ENCODE data around the gene BCAS3.

Gene BCAS3

GRCh38 chr17:61404913-61405685, 727.4 kb downstream of the BCAS3 start:
- peak in 1 of 2 experiments; percentile 39 for DNase-seq

- DNase-seq: no peak
Observed at GRCh38 chr17:61405686-61406536, 728.3 kb downstream of the BCAS3 start.

DNA sequence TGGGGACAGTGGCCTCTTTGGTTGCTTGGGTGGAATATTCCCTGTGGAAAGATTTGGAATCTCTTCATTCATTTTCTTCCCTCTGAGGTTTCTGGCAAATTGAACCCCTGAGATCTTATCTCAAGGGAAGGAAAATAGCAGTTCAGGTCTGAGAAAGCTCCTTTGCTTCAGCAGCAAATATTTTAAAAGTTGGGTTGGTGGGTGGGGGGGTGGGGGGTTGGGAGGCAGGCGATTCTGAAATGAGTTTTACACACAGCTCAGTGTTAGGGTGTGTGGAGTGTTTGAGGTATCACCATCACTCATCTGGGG, 728.8 kb downstream of the BCAS3 start:
- no peak for DNase-seq

DNA sequence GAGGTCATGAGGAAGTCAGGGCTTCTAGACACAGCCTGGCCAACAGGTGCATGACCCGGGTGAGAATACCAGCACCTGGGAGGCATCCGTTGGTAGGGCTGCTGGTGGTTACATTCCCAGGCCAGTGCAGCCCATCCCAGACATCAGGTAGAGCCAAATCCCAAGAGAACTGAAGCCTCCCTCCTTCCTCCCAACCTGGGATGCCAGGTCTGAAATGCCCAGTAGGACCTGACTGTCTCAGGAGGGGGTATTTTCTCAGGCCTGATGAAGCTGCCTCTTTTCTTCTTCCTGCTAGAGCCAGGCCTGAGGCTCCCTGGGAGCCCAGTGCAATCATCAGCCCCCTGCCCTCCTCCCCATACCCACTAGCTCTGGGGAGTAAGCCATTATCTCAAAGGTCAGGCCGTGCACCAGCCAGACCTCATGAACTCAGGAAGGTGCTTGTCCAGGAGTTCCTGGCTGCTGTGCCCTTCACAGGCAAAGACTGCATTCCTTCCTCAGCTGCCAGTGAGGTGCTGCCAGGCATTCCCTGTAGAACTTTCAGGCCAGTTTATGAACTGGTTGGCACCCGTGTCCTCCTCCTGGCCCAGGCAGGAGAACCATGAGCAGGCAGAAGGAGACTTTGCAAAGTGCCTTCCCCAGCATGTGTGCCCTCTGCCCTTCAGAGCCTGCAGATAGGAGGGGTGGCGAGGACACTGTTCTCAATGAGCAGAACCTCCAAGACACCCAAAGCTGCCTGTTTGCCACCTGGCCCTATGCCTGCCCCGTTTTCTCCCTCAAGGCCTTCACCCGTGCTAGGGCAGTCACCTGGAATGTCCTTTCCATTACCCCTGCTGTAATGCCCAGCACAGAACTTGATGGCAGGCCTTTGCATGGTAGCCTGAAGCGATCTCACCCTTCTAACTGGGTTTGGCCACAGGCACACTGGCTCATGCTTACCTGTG, 729.6 kb downstream of the BCAS3 start:
- peak in 1 of 2 experiments; percentile 22 for DNase-seq

- no peak for DNase-seq
Observed at GRCh38 chr17:61408151-61409041, 730.7 kb downstream of the BCAS3 start.

- DNase-seq: peak; percentile 61 to 68
Observed at GRCh38 chr17:61409301-61410112, 731.9 kb downstream of the BCAS3 start.

GRCh38 chr17:61410141-61411010, 732.7 kb downstream of the BCAS3 start:
- DNase-seq: peak; percentile 83 to 85

DNA sequence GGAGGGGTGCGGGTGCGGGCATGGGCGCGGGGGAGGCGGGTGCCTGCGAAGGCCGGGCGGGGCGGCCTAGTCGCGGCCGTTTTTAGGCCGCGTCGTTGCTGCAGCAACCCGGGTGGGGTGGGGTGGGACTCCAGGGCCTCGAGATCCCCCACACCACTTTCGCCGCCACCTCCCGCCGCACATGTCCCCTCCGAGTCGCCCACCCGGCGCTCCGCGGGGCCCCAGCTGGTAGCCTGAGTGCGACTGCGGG, 733.3 kb downstream of the BCAS3 start:
- no peak for DNase-seq

DNA sequence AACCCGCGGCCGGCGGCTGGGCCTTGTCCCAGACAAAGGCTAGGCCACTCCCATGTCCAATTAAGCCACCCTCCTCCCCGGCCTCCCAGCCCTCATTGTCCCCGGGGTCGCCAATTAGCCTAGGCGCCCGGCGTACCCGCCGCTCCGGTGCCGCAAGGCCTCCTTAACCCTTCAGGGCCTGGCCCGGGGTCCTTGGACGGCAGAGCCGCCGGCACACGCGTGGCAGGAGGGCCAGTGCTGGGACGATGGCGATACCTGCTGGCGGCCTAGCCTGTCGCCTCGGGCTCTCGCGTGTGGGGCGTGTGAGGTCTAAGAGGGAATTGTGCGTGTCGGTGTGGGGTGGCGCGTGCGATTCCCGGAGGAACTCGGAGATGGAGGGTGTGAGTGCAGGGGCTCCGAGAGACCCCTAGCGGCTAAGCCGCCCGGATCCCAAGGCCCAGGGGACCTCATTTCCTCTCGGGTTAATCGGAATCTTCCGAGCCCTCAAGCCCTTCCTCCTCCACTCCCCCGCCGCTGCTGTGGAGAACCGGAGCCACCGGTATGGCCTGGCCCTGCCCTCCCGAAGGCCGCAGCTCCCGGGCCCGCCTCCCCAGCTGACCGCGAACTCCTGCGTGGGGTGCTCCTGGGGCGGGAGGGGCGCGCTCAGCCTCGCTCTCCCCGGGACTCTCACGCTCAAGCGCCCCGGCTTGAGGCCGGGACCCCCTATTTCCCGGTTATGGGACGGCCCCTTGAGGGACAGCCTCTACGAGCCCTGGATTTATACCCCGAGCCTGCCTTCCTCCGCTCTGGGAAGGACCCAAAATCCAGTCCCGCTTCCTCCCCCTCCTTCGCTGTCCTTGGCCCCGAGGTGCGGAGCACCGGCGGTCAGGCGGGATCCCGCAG, 733.9 kb downstream of the BCAS3 start:
- peak; percentile 55 to 61 for DNase-seq

DNA sequence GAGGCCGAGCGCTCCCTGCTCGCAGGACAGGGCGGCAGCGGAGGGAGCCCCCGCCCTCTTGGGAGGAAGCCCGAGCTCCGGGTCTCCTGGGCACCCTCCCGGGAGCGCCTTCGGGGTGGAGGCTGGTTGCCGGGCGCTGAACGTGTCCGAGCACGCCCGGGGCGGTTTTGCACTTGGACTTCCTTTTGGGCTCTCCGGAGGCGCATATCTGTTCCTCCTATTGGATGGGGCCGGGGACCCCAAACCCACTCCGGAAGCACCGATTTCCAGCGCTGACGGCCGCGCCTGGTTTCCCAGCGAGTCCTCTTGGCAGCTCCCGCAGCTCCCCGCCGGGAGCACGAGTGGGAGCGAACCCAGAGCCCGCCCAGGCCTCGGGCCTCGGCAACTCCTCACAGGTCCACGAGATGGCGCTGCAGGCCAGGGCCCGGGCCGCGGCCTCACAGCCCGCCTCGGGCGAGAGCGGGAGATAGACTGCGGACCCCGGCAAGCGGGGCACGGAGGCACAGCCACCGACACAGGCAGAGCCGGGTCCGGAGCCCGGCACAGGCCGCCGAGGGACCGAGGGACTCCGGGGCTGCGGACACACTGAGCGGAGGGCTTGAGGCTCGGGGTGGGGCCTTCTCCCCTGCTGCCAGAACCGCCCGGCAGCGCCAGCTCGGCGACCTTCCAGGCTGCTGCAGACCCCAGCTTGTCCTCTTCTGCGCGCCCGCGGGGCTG, 734.6 kb downstream of the BCAS3 start:
- peak; percentile 85 to 88 for DNase-seq

DNA sequence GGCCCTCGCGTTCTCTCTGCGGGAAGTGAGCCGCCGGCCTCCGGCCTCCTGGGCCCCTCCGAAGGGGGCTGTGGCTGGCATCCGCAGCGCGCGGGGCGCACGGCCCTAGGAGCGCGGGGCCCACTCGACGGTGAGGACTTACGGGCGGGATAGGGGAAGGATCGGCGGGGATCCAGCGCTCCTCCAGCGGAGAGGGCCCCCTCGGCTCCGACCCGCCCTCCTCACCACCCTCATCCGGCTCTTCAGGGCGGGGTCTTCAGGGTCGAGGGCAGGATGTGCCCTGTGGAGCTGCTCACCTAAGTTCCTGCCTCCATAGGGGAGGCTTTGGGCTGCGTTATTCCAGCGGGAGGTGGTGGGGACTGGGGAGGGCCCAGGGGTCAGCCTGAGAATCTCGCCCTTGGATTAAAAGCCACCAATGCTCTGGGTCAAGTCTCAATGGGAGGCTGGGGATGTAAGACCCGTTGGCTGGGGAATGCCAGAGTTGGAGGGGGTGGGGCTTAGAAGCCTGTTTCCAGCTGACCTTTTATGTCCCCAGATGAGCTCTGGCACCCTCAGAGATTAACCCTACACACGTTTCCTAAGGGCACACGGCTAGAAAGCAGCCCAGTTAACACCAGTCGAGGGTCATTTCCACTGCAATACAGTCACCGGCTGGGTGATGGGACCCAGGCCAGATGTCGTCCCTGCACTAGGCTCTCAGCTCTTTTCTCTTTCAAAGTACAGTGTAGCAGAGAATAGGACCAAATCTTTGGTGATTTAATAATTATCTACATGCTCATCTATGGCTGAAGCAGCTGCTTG, 735.4 kb downstream of the BCAS3 start:
- no peak for DNase-seq

DNA sequence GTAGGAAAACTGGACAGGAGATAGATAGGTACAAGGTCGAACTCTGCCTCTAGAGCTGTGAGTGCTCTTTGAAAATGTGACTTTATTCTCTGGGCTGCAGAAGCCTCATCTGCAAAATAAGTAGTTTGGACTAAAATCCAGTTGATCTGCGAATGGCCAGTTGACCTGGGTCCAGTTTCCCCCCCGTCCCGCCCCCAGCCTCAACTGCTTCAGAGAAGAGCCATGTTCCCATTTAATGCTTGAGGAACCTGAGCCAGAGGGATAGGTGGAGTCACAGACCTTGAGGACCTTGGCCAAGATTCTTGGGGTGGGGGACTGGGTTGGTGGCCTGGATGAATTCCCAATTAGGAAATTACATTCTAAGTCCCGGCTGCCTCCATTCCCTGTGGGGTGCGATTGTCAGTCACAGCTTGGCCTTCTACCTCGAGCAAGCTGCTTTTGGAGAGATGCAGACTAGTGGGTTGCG, 736.0 kb downstream of the BCAS3 start:
- DNase-seq: no peak

DNA sequence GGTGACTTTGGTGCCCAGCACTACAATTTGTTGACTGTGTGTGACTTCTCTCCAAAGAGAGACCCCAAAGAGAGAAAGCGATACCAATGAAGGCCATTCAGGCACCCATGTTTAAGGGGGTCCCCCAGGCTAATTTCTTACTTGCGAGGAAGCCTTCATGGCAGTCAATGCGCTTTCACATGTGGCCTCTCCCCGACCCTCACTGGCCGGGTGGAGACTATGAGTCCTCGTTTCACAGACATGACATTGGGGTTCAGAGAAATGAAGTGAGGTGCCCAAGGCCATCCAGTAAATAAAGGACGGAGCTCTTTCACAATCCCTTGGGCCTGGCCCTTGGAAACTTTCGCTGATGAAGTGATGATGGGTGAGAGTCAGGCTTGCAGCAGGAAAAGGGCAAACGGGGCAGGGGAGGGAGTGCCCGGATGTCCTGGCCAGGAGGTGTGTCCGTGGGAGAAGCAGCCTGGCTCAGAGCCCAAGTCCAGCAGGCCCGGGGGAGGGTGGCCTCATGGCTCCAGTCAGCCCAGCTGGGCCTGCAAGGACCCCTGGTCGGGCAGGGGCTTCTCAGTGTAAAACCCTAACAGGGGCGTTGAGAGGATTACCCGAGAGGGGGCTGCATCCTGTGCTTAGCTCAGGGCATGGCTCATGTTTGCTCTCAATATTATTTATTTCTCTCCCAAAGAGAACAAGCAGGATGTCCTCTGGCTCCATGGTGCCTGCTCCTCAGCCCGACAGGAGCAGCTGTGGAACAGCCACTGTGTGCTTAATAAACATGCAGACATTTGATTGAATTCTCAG, 736.7 kb downstream of the BCAS3 start:
- DNase-seq: no peak

DNA sequence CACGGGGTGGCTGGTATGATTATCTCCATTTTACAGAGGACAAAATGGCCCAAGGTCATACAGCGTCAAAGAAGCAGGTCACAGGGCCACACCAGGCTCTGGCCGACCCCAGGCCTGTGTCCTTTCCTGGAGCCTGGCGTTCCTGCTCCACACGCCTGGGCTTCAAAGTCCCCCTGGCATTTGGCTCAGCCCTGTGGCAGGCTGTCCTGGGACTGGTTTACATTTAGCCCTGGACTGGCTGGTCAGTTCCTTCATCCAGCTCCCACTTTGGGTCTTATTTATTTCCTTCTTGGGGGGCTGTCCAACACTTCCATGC, 737.2 kb downstream of the BCAS3 start:
- no peak for DNase-seq

GRCh38 chr17:61415374-61416210, 737.9 kb downstream of the BCAS3 start:
- DNase-seq: no peak

DNA sequence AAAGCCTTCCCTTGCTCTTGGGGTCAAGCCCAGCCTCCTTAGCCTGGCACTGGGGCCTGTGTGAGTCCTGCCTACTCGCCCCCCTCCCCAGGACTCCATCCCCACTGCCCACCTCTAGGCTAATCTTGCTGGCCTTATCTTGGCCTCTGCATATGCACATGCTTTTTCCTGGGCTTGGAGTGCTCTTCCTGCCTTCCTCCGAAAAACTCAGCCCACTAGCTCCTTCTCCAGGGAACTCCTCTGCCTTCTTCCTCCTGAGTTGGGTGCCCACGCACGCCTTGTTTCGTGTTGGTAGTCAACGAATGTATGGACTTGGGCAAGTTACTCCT, 738.5 kb downstream of the BCAS3 start:
- no peak for DNase-seq
